ENCODE data around the gene RAB42. TPM values are rescaled to one million over a fixed set of nuclear protein-coding genes. Genes with fewer than 3 reads are reported as not detected.
A peak's percentile ranks its signal among the peaks of the same experiment; 100 is the strongest.

The RAB42 gene
- total and polyA plus RNA-seq, 3 experiments from 2014 or later = 0.35 to 0.47 TPM; not detected in 1

GRCh38 chr1:28577738-28578536, 14.1 kb upstream of the RAB42 start:
- no peak overlapping the region for H3K27ac ChIP-seq (ENCODE audit: low read depth, low read length)

GRCh38 chr1:28578696-28579218, 13.3 kb upstream of the RAB42 start:
- Histone ChIP-seq H3K4me1 (ENCODE audit: insufficient read depth, low read length) (peaks cover 31% of the 10 kb centered on the region), H3K4me3 (ENCODE audit: low read length) (no peak overlapping the region), H3K27ac (ENCODE audit: low read depth, low read length) (no peak overlapping the region), H3K9me3 (ENCODE audit: low read length) (no peaks in the 10 kb centered on the region), H3K36me3 (ENCODE audit: insufficient read depth, low read length) (peaks cover 41% of the 10 kb centered on the region), H3K27me3 (ENCODE audit: insufficient read depth, low read length, poor library complexity, severe bottlenecking) (no peaks in the 10 kb centered on the region)
- Mint-ChIP-seq H3K4me3 (peak overlapping the region in 6 of 7 donors; percentile 15 to 68 (median 38)), H3K36me3 (peaks cover 9 to 69% (median 9%) of the 10 kb centered on the region in 3 donors), H3K9me3 (no peaks in the 10 kb centered on the region), H3K27me3 (peaks cover 0 to 2% of the 10 kb centered on the region in 2 donors), H3K27ac (peak overlapping the region in 7 of 8 donors; percentile 39 to 97 (median 62)), H3K4me1 (peaks cover 36 to 55% (median 52%) of the 10 kb centered on the region in 3 donors)
- POLR2A ChIA-PET = interaction anchor here (0.9 to 3.9 kb wide), 7 partner anchors 14 to 72 kb away, joined by 3 to 59 read pairs (median 4); partner anchors contain the start of genes TAF12 and TRNAU1AP
- no peak for DNase-seq
- CTCF ChIA-PET = interaction anchor here (0.9 to 2.0 kb wide), 8 partner anchors 9 to 312 kb away, joined by 3 to 6 read pairs (median 4); partner anchors contain the start of genes RNU11 and TRNAU1AP

More at GRCh38 chr1:28577738-28578536, 14.1 kb upstream of the RAB42 start:
- ChIA-PET CTCF (interaction anchor here (1.4 to 1.5 kb wide), 3 partner anchors 25 to 219 kb away, joined by 3 to 4 read pairs (median 3); no protein-coding TSS in a partner anchor), POLR2A (interaction anchor here (1.3 to 1.9 kb wide), 2 partner anchors 13 to 71 kb away, joined by 4 read pairs; no protein-coding TSS in a partner anchor)
- Histone ChIP-seq H3K36me3 (ENCODE audit: insufficient read depth, low read length) (peaks cover 41% of the 10 kb centered on the region), H3K27me3 (ENCODE audit: insufficient read depth, low read length, poor library complexity, severe bottlenecking) (no peaks in the 10 kb centered on the region), H3K4me3 (ENCODE audit: low read length) (no peak overlapping the region), H3K9me3 (ENCODE audit: low read length) (no peaks in the 10 kb centered on the region), H3K4me1 (ENCODE audit: insufficient read depth, low read length) (peaks cover 31% of the 10 kb centered on the region)
- Mint-ChIP-seq H3K27me3 (peaks cover 0 to 2% of the 10 kb centered on the region in 2 donors), H3K36me3 (peaks cover 9 to 75% (median 9%) of the 10 kb centered on the region in 3 donors), H3K9me3 (no peaks in the 10 kb centered on the region), H3K27ac (peak overlapping the region in 7 of 8 donors; percentile 2 to 81 (median 73)), H3K4me1 (peaks cover 33 to 51% (median 49%) of the 10 kb centered on the region in 3 donors), H3K4me3 (peak overlapping the region in 2 of 7 donors; percentile 38 to 68)
- no peak for DNase-seq

GRCh38 chr1:28579401-28579800, 12.7 kb upstream of the RAB42 start:
- peaks cover 9 to 66% (median 9%) of the 10 kb centered on the region in 3 donors for H3K36me3 Mint-ChIP-seq

GRCh38 chr1:28580722-28581530, 11.1 kb upstream of the RAB42 start:
- Mint-ChIP-seq H3K27ac (peak overlapping the region; percentile 84 to 98 (median 94)), H3K36me3 (peaks cover 9 to 57% (median 9%) of the 10 kb centered on the region in 3 donors), H3K4me3 (peak overlapping the region; percentile 93 to 99 (median 98)), H3K4me1 (peaks cover 36 to 55% (median 52%) of the 10 kb centered on the region in 3 donors), H3K9me3 (no peaks in the 10 kb centered on the region), H3K27me3 (peaks cover 0 to 2% of the 10 kb centered on the region in 2 donors)
- ChIA-PET CTCF (interaction anchor here (0.8 to 3.6 kb wide), 24 partner anchors 10 to 345 kb away, joined by 3 to 16 read pairs (median 6); partner anchors contain the start of genes ATP5IF1, GMEB1, RCC1 and RNU11), POLR2A (interaction anchor here (0.8 to 3.9 kb wide), 30 partner anchors 9 to 807 kb away, joined by 3 to 59 read pairs (median 6); partner anchors contain the start of genes ATP5IF1, GMEB1, MED18 and RAB42)
- Histone ChIP-seq H3K27me3 (ENCODE audit: insufficient read depth, low read length, poor library complexity, severe bottlenecking) (no peaks in the 10 kb centered on the region), H3K4me1 (ENCODE audit: insufficient read depth, low read length) (peaks cover 31% of the 10 kb centered on the region), H3K9me3 (ENCODE audit: low read length) (no peaks in the 10 kb centered on the region), H3K36me3 (ENCODE audit: insufficient read depth, low read length) (peaks cover 34% of the 10 kb centered on the region), H3K4me3 (ENCODE audit: low read length) (peak overlapping the region; percentile 87), H3K27ac (ENCODE audit: low read depth, low read length) (peak overlapping the region; percentile 89)
- peak; percentile 6 to 78 (median 35) for DNase-seq

More at GRCh38 chr1:28579401-28579800, 12.7 kb upstream of the RAB42 start:
- no peaks in the 10 kb centered on the region for H3K27me3 ChIP-seq (ENCODE audit: insufficient read depth, low read length, poor library complexity, severe bottlenecking)
- ChIA-PET CTCF (interaction anchor here (0.7 to 2.0 kb wide), 10 partner anchors 9 to 353 kb away, joined by 3 to 6 read pairs (median 4); partner anchors contain the start of genes RNU11 and TRNAU1AP), POLR2A (interaction anchor here (0.5 to 3.9 kb wide), 7 partner anchors 13 to 344 kb away, joined by 3 to 59 read pairs (median 4); partner anchors contain the start of genes ATP5IF1, TAF12 and TRNAU1AP)
- peaks cover 41% of the 10 kb centered on the region for H3K36me3 ChIP-seq (ENCODE audit: insufficient read depth, low read length)
- Mint-ChIP-seq H3K4me3 (peak overlapping the region; percentile 93 to 99 (median 98)), H3K9me3 (no peaks in the 10 kb centered on the region), H3K27ac (peak overlapping the region; percentile 39 to 97 (median 88)), H3K27me3 (peaks cover 0 to 2% of the 10 kb centered on the region in 2 donors), H3K4me1 (peaks cover 36 to 55% (median 52%) of the 10 kb centered on the region in 3 donors)
- H3K4me1 ChIP-seq (ENCODE audit: insufficient read depth, low read length) = peaks cover 31% of the 10 kb centered on the region
- H3K27ac ChIP-seq (ENCODE audit: low read depth, low read length) = peak overlapping the region; percentile 19
- H3K9me3 ChIP-seq (ENCODE audit: low read length) = no peaks in the 10 kb centered on the region
- H3K4me3 ChIP-seq (ENCODE audit: low read length) = peak overlapping the region; percentile 21
- no peak for DNase-seq

- H3K4me3 Mint-ChIP-seq = peak overlapping the region; percentile 93 to 99 (median 98)
- H3K4me1 ChIP-seq (ENCODE audit: insufficient read depth, low read length) = peaks cover 31% of the 10 kb centered on the region
- peak overlapping the region; percentile 84 to 98 (median 94) for H3K27ac Mint-ChIP-seq
- no peaks in the 10 kb centered on the region for H3K9me3 Mint-ChIP-seq
- no peaks in the 10 kb centered on the region for H3K27me3 ChIP-seq (ENCODE audit: insufficient read depth, low read length, poor library complexity, severe bottlenecking)
- no peaks in the 10 kb centered on the region for H3K9me3 ChIP-seq (ENCODE audit: low read length)
- H3K4me1 Mint-ChIP-seq = peaks cover 36 to 55% (median 52%) of the 10 kb centered on the region in 3 donors
- ChIA-PET POLR2A (interaction anchor here (0.5 to 3.9 kb wide), 34 partner anchors 9 to 808 kb away, joined by 3 to 59 read pairs (median 6); partner anchors contain the start of genes ATP5IF1, GMEB1, MED18 and RAB42), CTCF (interaction anchor here (0.8 to 3.6 kb wide), 22 partner anchors 11 to 346 kb away, joined by 3 to 16 read pairs (median 7); partner anchors contain the start of genes ATP5IF1, GMEB1, RCC1 and RNU11)
- peak overlapping the region; percentile 87 for H3K4me3 ChIP-seq (ENCODE audit: low read length)
- H3K27me3 Mint-ChIP-seq = peaks cover 0 to 2% of the 10 kb centered on the region in 2 donors
- H3K27ac ChIP-seq (ENCODE audit: low read depth, low read length) = peak overlapping the region; percentile 89
- DNase-seq = peak; percentile 86 to 95 (median 91)
- H3K36me3 ChIP-seq (ENCODE audit: insufficient read depth, low read length) = peaks cover 33% of the 10 kb centered on the region
- H3K36me3 Mint-ChIP-seq = peaks cover 9 to 52% (median 9%) of the 10 kb centered on the region in 3 donors
Observed at GRCh38 chr1:28581531-28582247, 10.4 kb upstream of the RAB42 start.

- ChIA-PET CTCF (interaction anchor here (0.9 to 3.6 kb wide), 15 partner anchors 29 to 346 kb away, joined by 3 to 16 read pairs (median 7); partner anchors contain the start of genes ATP5IF1, GMEB1, RCC1 and RNU11), POLR2A (interaction anchor here (0.5 to 3.9 kb wide), 31 partner anchors 8 to 809 kb away, joined by 3 to 59 read pairs (median 6); partner anchors contain the start of genes ATP5IF1, GMEB1, MED18 and RAB42)
- H3K4me1 Mint-ChIP-seq = peaks cover 36 to 52% (median 48%) of the 10 kb centered on the region in 3 donors
- H3K27me3 ChIP-seq (ENCODE audit: insufficient read depth, low read length, poor library complexity, severe bottlenecking) = no peaks in the 10 kb centered on the region
- peak overlapping the region; percentile 93 to 99 (median 98) for H3K4me3 Mint-ChIP-seq
- no peaks in the 10 kb centered on the region for H3K9me3 Mint-ChIP-seq
- H3K4me1 ChIP-seq (ENCODE audit: insufficient read depth, low read length) = peaks cover 31% of the 10 kb centered on the region
- peaks cover 28% of the 10 kb centered on the region for H3K36me3 ChIP-seq (ENCODE audit: insufficient read depth, low read length)
- peak overlapping the region; percentile 87 for H3K4me3 ChIP-seq (ENCODE audit: low read length)
- peak overlapping the region; percentile 84 to 98 (median 93) for H3K27ac Mint-ChIP-seq
- H3K27me3 Mint-ChIP-seq = peaks cover 0 to 2% of the 10 kb centered on the region in 2 donors
- H3K27ac ChIP-seq (ENCODE audit: low read depth, low read length) = peak overlapping the region; percentile 89
- DNase-seq = no peak
- peaks cover 7 to 47% (median 9%) of the 10 kb centered on the region in 3 donors for H3K36me3 Mint-ChIP-seq
- H3K9me3 ChIP-seq (ENCODE audit: low read length) = no peaks in the 10 kb centered on the region
Observed at GRCh38 chr1:28582248-28582615, 9.8 kb upstream of the RAB42 start.
